Fibroblast of upper back skin (primary cell): ENCODE results near the gene GPR158.

Source experiments
- DNase-seq: peaks from one replicate; pipeline ENCODE4 v3.0.0-alpha.2; 2013

GPR158 gene

GRCh38 chr10:25209618-25210017 is 34.8 kb downstream of the GPR158 start:
- no peak for DNase-seq

GRCh38 chr10:25210265-25210664 is 35.5 kb downstream of the GPR158 start:
- no peak for DNase-seq

- DNase-seq: no peak
These were observed 45.4 kb downstream of the GPR158 start for GRCh38 chr10:25220156-25220555.

GRCh38 chr10:25222085-25222660 is 47.4 kb downstream of the GPR158 start:
- DNase-seq: no peak

GRCh38 chr10:25226775-25227682 is 52.2 kb downstream of the GPR158 start:
- DNase-seq: peak; percentile 22

GRCh38 chr10:25231751-25232150 is 57.0 kb downstream of the GPR158 start:
- no peak for DNase-seq

- DNase-seq: no peak
These were observed 57.4 kb downstream of the GPR158 start for GRCh38 chr10:25232204-25232603.

GRCh38 chr10:25245165-25245564 is 70.4 kb downstream of the GPR158 start:
- no peak for DNase-seq

GRCh38 chr10:25257646-25258045 is 82.8 kb downstream of the GPR158 start:
- no peak for DNase-seq

GRCh38 chr10:25261110-25261509 is 86.3 kb downstream of the GPR158 start:
- DNase-seq: no peak

GRCh38 chr10:25261558-25261957 is 86.8 kb downstream of the GPR158 start:
- no peak for DNase-seq

- DNase-seq: no peak
These were observed 89.1 kb downstream of the GPR158 start for GRCh38 chr10:25263931-25264330.

GRCh38 chr10:25278180-25278579 is 103.4 kb downstream of the GPR158 start:
- no peak for DNase-seq

GRCh38 chr10:25280076-25280475 is 105.3 kb downstream of the GPR158 start:
- DNase-seq: no peak

- DNase-seq: no peak
These were observed 105.8 kb downstream of the GPR158 start for GRCh38 chr10:25280573-25280972.

GRCh38 chr10:25285809-25286208 is 111.0 kb downstream of the GPR158 start:
- no peak for DNase-seq

- DNase-seq: peak; percentile 6
These were observed 113.4 kb downstream of the GPR158 start for GRCh38 chr10:25288181-25288580.

- peak; percentile 17 for DNase-seq
These were observed 119.5 kb downstream of the GPR158 start for GRCh38 chr10:25294032-25294926.

- no peak for DNase-seq
These were observed 121.5 kb downstream of the GPR158 start for GRCh38 chr10:25296324-25296723.

GRCh38 chr10:25297466-25297865 is 122.7 kb downstream of the GPR158 start:
- no peak for DNase-seq

- DNase-seq: no peak
These were observed 125.3 kb downstream of the GPR158 start for GRCh38 chr10:25300073-25300472.

GRCh38 chr10:25304606-25305005 is 129.8 kb downstream of the GPR158 start:
- no peak for DNase-seq

- no peak for DNase-seq
These were observed 131.6 kb downstream of the GPR158 start for GRCh38 chr10:25306386-25306785.
